NCI-H2171 treated with DMSO at 0.1 percent for 48 hours (cell line): ENCODE data around the gene HYDIN.

ENCODE experiments used
- DNase-seq: peaks from one replicate; lab custom pipeline; 2025; lab: John Stamatoyannopoulos, UW

HYDIN gene

GRCh38 chr16:70788668-70789594 is 441.6 kb downstream of the HYDIN start:
- DNase-seq: no peak

GRCh38 chr16:70786020-70786755 is 444.3 kb downstream of the HYDIN start:
- no peak for DNase-seq

- DNase-seq: no peak
Measured at GRCh38 chr16:70784692-70785555, 445.6 kb downstream of the HYDIN start.

GRCh38 chr16:70782237-70782636 is 448.3 kb downstream of the HYDIN start:
- DNase-seq: no peak

GRCh38 chr16:70781800-70782199 is 448.7 kb downstream of the HYDIN start:
- no peak for DNase-seq

- no peak for DNase-seq
Measured at GRCh38 chr16:70780546-70780945, 450.0 kb downstream of the HYDIN start.

GRCh38 chr16:70779361-70779760 is 451.2 kb downstream of the HYDIN start:
- DNase-seq: no peak

- peak; percentile 39 for DNase-seq
Measured at GRCh38 chr16:70778901-70779309, 451.6 kb downstream of the HYDIN start.

GRCh38 chr16:70777973-70778406 is 452.5 kb downstream of the HYDIN start:
- no peak for DNase-seq

GRCh38 chr16:70777496-70777895 is 453.0 kb downstream of the HYDIN start:
- no peak for DNase-seq

- no peak for DNase-seq
Measured at GRCh38 chr16:70775399-70775798, 455.1 kb downstream of the HYDIN start.

GRCh38 chr16:70774261-70774660 is 456.3 kb downstream of the HYDIN start:
- no peak for DNase-seq

- DNase-seq: no peak
Measured at GRCh38 chr16:70772493-70772892, 458.0 kb downstream of the HYDIN start.

GRCh38 chr16:70770626-70771552 is 459.6 kb downstream of the HYDIN start:
- no peak for DNase-seq

GRCh38 chr16:70770291-70770625 is 460.3 kb downstream of the HYDIN start:
- DNase-seq: no peak

- no peak for DNase-seq
Measured at GRCh38 chr16:70769761-70770160, 460.8 kb downstream of the HYDIN start.

- DNase-seq: no peak
Measured at GRCh38 chr16:70769131-70769530, 461.4 kb downstream of the HYDIN start.

GRCh38 chr16:70768203-70768580 is 462.3 kb downstream of the HYDIN start:
- peak; percentile 10 for DNase-seq

GRCh38 chr16:70767377-70768202 is 462.9 kb downstream of the HYDIN start:
- DNase-seq: no peak

- no peak for DNase-seq
Measured at GRCh38 chr16:70766658-70767057, 463.9 kb downstream of the HYDIN start.
